Coronary artery (tissue), 2 donors: ENCODE results near the gene FHAD1.

Experiments used
- DNase-seq: peaks from one replicate; pipeline ENCODE4 v3.0.0-alpha.2; 2017; ENCODE audit warnings: low spot score
- H3K27ac ChIP-seq, 2 donors: fragments of 200-600 bp; sonication (generic); one replicate each; pipeline ENCODE4 v1.5.1; 2016 to 2019
- H3K4me3 ChIP-seq: fragments of 200-600 bp; sonication (generic); 2 replicates; pipeline ENCODE4 v1.5.1; 2016; ENCODE audit warnings: mild to moderate bottlenecking, moderate library complexity
- TF ChIP-seq, protein P1 (sequence below): fragments of 200-600 bp; sonication (generic); IDR thresholded peaks from one replicate; pipeline ENCODE4 v1.5.1; 2019; ENCODE audit warnings: antibody characterized with exemption

FHAD1 gene

DNA sequence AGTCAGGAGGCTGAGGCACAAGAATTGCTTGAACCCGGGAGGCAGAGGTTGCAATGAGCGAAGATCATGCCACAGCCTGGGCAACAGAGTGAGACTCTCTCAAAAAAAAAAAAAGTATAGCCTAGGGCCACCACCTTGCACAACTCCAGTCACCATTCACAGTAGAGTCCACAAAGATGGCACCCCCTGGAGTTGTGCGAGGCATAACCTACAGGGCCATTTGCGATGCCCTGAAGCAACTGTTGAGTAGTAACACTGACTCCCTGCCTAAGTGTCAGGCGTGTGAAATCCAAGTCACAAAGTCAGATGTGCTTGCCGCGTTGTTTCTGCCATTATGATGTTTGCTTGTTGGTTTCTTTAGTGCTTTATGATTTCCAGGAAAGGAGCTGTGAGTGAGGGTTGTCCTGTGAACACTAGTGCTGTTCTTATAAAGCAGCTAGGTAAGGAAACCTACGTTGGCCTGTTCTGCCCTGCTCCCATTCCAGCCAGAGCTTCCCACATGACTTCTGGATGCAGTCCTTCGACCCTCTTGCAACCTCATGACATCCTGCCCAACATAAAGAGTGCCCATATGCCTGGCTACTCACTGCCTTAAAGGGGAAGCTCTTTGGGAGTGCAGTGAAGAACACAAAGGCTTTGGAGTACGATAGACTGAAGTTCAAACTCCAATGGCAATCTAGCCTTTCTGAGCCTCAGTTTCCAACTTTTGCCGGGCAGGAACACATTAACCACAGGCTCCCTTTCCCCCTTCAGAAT is 29.8 kb downstream of the FHAD1 start:
- TF ChIP-seq, protein P1, sequence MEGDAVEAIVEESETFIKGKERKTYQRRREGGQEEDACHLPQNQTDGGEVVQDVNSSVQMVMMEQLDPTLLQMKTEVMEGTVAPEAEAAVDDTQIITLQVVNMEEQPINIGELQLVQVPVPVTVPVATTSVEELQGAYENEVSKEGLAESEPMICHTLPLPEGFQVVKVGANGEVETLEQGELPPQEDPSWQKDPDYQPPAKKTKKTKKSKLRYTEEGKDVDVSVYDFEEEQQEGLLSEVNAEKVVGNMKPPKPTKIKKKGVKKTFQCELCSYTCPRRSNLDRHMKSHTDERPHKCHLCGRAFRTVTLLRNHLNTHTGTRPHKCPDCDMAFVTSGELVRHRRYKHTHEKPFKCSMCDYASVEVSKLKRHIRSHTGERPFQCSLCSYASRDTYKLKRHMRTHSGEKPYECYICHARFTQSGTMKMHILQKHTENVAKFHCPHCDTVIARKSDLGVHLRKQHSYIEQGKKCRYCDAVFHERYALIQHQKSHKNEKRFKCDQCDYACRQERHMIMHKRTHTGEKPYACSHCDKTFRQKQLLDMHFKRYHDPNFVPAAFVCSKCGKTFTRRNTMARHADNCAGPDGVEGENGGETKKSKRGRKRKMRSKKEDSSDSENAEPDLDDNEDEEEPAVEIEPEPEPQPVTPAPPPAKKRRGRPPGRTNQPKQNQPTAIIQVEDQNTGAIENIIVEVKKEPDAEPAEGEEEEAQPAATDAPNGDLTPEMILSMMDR = no peak
- Histone ChIP-seq H3K4me3 (no peak overlapping the region), H3K27ac (no peak overlapping the region)
- no peak for DNase-seq

DNA sequence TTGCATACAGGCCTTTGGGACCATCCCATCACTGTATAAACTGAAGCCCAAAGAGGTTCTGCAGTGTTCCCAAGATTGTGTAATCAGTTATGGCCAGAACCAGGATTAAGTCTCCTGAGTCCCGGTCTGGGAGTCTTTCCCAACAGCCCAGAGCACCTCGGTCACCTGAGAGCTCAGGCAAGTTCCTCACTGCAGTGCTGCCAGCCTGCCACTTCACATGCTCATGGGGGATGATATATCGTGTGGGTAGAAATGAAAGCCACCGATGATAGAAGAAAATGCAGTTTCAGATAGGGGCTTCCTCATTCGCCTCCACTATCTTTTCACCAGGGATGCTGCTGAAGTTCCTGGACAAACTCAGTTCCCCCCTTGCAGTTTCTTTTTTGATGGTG is 30.4 kb downstream of the FHAD1 start:
- Histone ChIP-seq H3K27ac (no peak overlapping the region), H3K4me3 (no peak overlapping the region)
- no peak for DNase-seq
- TF ChIP-seq, protein P1 = no peak

DNA sequence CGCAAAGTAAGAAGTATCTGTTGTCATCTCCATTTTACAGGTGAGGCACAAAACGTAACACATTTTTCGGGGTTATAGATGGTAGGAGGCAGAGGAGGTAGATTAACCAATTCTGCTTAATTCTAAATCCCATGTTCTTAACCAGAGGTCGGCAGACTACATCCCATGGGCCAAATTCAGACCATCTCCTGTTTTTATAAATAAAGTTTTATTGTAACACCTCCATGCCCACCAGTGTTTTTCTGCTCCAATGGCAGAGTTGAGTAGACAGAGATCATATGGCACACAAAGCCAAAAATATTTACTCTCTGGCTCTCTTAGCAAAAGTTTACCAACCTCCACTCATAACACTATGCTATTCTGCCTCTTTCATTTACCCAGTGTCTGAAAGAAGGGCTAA is 30.9 kb downstream of the FHAD1 start:
- Histone ChIP-seq H3K4me3 (no peak overlapping the region), H3K27ac (no peak overlapping the region)
- TF ChIP-seq, protein P1 = no peak
- DNase-seq = no peak

DNA sequence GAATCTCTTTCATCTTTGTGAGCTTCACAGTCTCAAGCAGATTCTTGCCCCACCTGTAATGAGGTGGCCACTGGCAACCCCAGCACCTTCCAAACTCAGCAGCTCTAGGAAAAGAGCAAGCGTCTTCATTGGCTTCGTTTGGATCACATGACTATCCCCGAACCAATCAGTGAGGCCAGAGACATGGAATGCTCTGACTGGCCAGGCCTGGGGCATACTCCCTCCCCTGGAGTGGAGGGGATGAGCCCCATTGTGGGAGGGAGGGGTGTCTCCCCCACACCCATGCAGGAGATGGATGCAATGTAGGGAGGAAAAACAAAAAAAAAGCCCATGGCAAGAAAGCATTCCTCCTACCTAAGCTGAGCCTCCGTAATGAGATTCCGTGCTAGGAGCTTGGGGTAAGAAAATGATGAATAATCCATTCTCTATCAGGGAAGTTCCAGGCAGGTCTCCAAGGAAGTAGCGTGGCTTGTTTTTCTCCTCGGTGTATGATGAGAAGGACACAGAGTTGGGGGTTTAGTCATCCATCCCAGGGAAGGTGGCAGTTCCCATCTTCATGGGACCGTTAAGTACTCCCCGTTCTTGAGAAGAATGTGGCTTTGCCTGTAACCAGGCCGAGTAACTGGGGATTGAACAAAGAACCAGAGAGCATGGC is 32.7 kb downstream of the FHAD1 start:
- DNase-seq = no peak
- no peak overlapping the region for H3K4me3 ChIP-seq
- no peak overlapping the region for H3K27ac ChIP-seq
- TF ChIP-seq, protein P1 = no peak

DNA sequence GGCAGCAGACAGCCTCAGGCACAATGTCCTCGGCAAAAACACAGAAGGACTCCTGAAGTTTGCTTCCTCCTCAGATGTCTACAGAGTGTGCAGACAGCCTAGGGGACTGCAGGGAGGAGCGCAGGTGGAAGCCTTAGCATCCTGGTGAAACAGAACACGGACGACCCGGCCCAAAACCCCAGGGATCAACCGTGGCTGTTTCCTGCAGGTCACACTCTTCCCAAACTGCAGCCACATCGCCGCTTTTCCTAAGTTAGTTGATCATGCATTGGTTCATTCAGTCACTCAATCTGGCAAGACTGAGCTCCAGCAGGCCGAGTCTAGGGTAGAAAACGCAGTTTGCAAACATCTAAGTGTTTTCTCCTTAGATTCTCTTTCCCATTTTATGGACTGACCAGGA is 33.4 kb downstream of the FHAD1 start:
- Histone ChIP-seq H3K4me3 (no peak overlapping the region), H3K27ac (no peak overlapping the region)
- TF ChIP-seq, protein P1 = no peak
- no peak for DNase-seq

DNA sequence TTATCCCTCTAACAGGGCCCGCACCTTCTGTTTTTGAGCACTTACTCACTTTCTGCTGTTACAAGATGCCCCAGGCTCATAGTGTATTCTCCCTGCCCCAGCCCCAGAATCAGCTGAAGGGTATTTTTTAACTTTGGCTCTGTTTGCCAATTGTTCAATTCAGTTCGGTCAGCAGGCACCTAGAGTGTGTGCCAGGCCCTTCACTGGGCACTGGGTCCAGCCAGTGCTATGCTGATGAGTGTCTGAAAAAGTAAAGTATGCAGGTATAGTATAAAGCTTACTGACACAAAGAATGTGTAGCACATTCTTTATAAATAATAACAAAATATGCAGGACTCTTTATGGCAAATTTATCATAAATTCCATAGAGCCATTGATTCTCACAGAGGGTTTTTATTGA is 35.0 kb downstream of the FHAD1 start:
- TF ChIP-seq, protein P1 = no peak
- Histone ChIP-seq H3K4me3 (no peak overlapping the region), H3K27ac (no peak overlapping the region)
- no peak for DNase-seq
